Measurements from ENCODE around the gene ATP6V0C. TPM values are rescaled to one million over a fixed set of nuclear protein-coding genes. Genes with fewer than 3 reads are reported as not detected.

The ATP6V0C gene
- total and polyA plus RNA-seq, 2 of the 13 experiments (the other 11 are each of a cell fraction or from before 2014, with no cell fraction given) = 10.4 to 20.1 TPM

- H4K20me1 ChIP-seq (ENCODE audit: insufficient read depth, low read length) = peaks cover 33% of the 10 kb centered on the region
- H3K9ac ChIP-seq (ENCODE audit: insufficient read depth, low read depth, low read length) = no peak overlapping the region
- peaks cover 2 to 5% of the 10 kb centered on the region in 2 experiments; a peak in 2 of 5 replicates for H3K36me3 ChIP-seq (replicated peaks in 1 of 2; ENCODE audit: control insufficient read depth in 1 of 2, insufficient read depth in 2 of 2, low read length in 2 of 2)
- POLR2A ChIA-PET = no interaction called here
- no peak for ATAC-seq
- H3K9me3 ChIP-seq (ENCODE audit: low read length) = no peaks in the 10 kb centered on the region
- H3K27me3 ChIP-seq (ENCODE audit: control insufficient read depth in 1 of 2, insufficient read depth in 2 of 2, low read length in 2 of 2) = no peaks in the 10 kb centered on the region
- H2AFZ ChIP-seq (ENCODE audit: low read length) = no peak overlapping the region
- H3K27ac ChIP-seq (ENCODE audit: extremely low read length, insufficient read depth, low read length) = no peak overlapping the region
- intact Hi-C loops (cut with micrococcal nuclease; ENCODE audit: unreplicated experiment) (no loop called here), in situ Hi-C loops (cut with HindIII; ENCODE audit: extremely low pct_ligation_motif_present, low pct_unique_long_range_greater_than_20kb) (no loop called here)
- H3K4me1 ChIP-seq (ENCODE audit: insufficient read depth, low read length) = peaks cover 69% of the 10 kb centered on the region
- CTCF ChIA-PET (ENCODE audit: low intra/inter-chr PET ratio, low total read pairs) = no interaction called here
- BruUV-seq (replicated peaks) = no TSS peak
- no peak for FAIRE-seq
- 96% methylated on average over 13 of the region's 13 CpGs for WGBS (ENCODE audit: low lambda C conversion rate)
- no peak for DNase-seq (ENCODE audit: low spot score)
- H3K79me2 ChIP-seq (ENCODE audit: insufficient read depth, low read length) = peaks cover 59% of the 10 kb centered on the region
- H3K4me3 ChIP-seq (replicated peaks in 1 of 3; ENCODE audit: insufficient read depth in 1 of 3, low read depth in 2 of 3, low read length in 3 of 3) = no peak overlapping the region
- H3K4me2 ChIP-seq (ENCODE audit: low read depth, low read length) = no peak overlapping the region
- TF ChIP-seq JARID2 (CRISPR knock-in tag; IDR thresholded peaks at IDR 0.05; ENCODE audit: insufficient replicate concordance) (no peak), ZNF460 (CRISPR knock-in tag; IDR thresholded peaks at IDR 0.05; ENCODE audit: borderline replicate concordance) (no peak), BATF2 (CRISPR knock-in tag; IDR thresholded peaks at IDR 0.05) (no peak), ZNF672 (CRISPR knock-in tag; IDR thresholded peaks at IDR 0.05) (no peak), PRDM4 (CRISPR knock-in tag; IDR thresholded peaks at IDR 0.05; ENCODE audit: borderline replicate concordance) (no peak), ZNF674 (CRISPR knock-in tag; IDR thresholded peaks at IDR 0.05; ENCODE audit: low read depth) (no peak), AKAP8 (CRISPR knock-in tag; IDR thresholded peaks at IDR 0.05) (no peak), ZFP36L2 (CRISPR knock-in tag; IDR thresholded peaks at IDR 0.05) (no peak), ZNF703 (CRISPR knock-in tag; IDR thresholded peaks at IDR 0.05; ENCODE audit: borderline replicate concordance) (no peak), ONECUT2 (CRISPR knock-in tag; IDR thresholded peaks at IDR 0.05) (no peak), HNRNPUL1 (IDR thresholded peaks at IDR 0.05; ENCODE audit: low read depth, low read length) (no peak), ZKSCAN5 (CRISPR knock-in tag; IDR thresholded peaks at IDR 0.05) (no peak), KDM6A (CRISPR knock-in tag; IDR thresholded peaks at IDR 0.05; ENCODE audit: low read depth) (no peak)
- TF ChIP-seq, protein P1, sequence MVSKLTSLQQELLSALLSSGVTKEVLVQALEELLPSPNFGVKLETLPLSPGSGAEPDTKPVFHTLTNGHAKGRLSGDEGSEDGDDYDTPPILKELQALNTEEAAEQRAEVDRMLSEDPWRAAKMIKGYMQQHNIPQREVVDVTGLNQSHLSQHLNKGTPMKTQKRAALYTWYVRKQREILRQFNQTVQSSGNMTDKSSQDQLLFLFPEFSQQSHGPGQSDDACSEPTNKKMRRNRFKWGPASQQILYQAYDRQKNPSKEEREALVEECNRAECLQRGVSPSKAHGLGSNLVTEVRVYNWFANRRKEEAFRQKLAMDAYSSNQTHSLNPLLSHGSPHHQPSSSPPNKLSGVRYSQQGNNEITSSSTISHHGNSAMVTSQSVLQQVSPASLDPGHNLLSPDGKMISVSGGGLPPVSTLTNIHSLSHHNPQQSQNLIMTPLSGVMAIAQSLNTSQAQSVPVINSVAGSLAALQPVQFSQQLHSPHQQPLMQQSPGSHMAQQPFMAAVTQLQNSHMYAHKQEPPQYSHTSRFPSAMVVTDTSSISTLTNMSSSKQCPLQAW (CRISPR knock-in tag; IDR thresholded peaks at IDR 0.05) = no peak
- TF ChIP-seq, protein P2, sequence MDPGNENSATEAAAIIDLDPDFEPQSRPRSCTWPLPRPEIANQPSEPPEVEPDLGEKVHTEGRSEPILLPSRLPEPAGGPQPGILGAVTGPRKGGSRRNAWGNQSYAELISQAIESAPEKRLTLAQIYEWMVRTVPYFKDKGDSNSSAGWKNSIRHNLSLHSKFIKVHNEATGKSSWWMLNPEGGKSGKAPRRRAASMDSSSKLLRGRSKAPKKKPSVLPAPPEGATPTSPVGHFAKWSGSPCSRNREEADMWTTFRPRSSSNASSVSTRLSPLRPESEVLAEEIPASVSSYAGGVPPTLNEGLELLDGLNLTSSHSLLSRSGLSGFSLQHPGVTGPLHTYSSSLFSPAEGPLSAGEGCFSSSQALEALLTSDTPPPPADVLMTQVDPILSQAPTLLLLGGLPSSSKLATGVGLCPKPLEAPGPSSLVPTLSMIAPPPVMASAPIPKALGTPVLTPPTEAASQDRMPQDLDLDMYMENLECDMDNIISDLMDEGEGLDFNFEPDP (CRISPR knock-in tag; conservative IDR thresholded peaks at IDR 0.05) = no peak
Observed at GRCh38 chr16:2482249-2482648, 31.5 kb upstream of the ATP6V0C start.
